Activated CD4-positive, CD25-positive, alpha-beta regulatory T cell treated with anti-CD3 and anti-CD28 coated beads, Interleukin-2, amount 50 U/mL, for 16 hours (primary cell): ENCODE measurements around the gene LEPR.
"Not testable (repeated sequence)": the region's sequence is repeated elsewhere in the genome, so short reads cannot be mapped to it uniquely, and the experiment has no call there.

Experiments
- DNase-seq: peaks from one replicate; pipeline ENCODE4 v3.0.0-alpha.2; 2020; ENCODE audit warnings: low read depth, low spot score

The LEPR gene

DNA sequence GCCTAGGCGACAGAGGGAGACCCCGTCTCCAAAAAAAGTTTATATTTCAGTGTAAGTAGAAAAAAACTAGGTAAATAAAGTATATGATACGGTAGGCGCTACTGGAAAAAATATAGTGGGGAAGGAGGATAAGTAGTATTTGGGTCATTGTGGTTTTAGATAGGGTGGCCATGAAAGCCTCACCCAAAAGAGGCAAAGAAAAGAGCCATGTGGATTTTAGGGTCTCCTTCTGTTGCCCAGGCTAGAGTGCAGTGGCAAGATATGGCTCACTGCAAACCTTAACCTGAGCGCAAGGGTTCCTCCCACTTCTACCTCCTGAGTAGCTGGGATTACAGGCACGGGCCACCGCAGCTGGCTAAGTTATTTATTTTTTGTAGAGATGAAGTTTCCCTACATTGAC, 17.1 kb downstream of the LEPR start:
- no peak for DNase-seq

DNA sequence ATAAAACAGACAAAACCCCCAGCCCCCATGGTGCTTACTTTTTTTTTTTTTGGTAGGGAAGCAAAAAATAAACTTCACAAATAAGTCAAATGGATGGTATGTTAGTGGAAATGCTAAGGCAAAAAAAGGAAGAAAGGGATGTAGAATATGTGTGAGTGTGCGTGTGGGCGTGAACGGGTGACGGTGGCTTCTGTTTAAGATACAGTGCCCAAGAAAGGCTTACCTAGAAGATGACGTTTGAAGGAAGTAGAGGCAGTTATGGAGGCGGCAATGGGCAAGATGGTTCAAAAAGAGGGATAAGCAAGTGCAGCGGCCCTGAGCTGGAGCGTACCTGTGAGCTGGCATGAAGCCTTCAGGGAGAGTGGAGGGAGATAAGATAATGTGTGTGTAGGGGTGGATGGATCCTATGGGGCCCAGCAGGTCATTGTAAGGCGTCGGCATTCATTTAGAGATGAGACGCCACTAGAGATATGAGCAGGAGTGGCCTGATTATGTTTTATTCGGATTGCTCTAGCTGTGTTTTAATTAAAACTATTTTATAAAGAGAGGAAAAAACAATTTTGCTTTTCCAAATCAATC, 19.9 kb downstream of the LEPR start:
- no peak for DNase-seq

DNA sequence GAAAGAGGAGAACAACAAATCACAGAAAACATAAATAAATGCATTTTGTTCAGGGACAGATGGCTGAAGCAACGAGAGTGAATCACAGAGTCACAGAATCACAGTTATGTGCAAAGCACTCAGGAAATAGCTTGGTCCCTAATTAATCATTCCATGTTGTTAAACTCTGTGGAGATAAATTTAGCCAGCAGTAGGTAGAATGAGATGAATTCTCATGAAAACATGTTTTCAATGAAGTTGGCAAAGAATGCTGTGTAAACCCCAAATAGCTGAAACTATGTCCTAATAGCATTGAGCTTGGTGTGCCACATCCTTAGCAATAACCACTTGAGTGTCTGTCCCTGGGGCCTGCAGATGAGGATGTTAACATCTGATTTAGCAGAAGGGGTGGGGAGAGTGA, 20.4 kb downstream of the LEPR start:
- no peak for DNase-seq

DNA sequence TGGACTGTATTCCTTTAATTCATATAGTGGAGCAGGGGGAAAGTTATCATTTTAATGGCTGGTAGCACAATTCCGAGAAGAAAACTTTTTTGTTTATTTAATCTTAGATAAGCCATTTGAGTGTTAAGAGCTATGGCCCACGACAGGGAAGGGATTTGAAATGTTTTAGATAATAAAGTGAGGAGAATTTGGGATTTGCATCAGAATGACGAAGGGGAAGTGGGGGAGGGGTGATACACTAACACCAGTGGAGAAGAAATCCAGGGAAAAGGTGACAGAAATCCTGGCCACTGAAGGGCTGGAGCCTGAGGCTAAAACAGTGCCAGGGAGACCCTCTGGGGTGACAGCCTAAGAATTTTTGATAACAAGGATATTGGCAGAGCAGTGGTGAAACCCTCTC, 21.0 kb downstream of the LEPR start:
- no peak for DNase-seq

DNA sequence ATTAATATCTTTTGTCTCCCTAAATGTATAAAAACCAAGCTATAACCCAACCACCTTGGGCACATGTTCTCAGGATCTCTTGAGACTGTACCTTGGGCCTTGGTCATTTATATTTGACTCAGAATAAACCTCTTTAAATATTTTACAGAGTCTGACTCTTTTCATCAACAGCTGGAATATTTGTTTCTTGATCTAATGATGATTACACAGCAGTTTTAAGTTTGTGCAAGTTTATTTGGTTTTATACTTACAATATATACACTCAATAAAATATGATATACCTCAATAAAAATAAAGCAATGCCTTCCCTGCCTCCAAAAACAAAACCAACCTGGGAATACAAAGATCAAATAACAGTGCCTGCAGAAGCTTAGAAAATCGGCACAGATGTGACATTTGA, 22.0 kb downstream of the LEPR start:
- no peak for DNase-seq

DNA sequence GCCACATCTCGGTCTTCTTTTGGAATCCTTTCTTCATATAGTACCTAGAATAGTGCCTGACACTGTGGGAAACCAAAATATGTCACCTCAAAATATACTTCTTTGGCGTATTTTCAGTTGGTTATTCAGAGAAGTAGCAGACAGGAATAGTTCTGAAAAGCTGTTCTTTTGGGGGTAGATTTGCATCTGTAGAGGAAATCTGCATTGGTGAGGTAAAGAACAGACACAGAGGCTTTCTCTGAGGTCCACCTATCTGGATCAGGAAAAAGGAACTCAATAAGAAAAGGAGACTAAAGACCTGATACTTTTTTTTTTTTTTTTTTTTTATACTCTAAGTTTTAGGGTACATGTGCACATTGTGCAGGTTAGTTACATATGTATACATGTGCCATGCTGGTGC, 23.2 kb downstream of the LEPR start:
- no peak for DNase-seq

DNA sequence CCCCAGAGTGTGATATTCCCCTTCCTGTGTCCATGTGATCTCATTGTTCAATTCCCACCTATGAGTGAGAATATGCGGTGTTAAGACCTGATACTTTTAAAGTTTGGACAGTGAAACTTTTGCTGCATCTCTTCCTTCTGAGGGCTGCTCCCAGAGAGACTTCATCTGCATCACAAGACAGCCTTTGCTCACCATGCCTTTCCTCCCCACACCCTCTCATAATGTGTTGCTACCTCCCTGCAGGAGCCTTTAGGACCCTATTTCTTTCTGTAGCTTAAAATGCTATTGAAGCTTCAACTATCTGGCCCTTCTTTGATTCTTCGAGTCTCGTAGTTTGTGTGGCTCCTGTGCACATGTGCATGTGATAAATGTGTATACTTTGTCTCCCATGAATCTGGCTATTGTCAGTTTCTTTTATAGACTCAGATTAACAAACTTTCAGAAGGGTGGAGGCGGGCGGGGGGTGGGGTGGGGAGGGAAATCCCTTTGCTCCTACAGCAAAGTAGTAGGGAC, 23.7 kb downstream of the LEPR start:
- no peak for DNase-seq

DNA sequence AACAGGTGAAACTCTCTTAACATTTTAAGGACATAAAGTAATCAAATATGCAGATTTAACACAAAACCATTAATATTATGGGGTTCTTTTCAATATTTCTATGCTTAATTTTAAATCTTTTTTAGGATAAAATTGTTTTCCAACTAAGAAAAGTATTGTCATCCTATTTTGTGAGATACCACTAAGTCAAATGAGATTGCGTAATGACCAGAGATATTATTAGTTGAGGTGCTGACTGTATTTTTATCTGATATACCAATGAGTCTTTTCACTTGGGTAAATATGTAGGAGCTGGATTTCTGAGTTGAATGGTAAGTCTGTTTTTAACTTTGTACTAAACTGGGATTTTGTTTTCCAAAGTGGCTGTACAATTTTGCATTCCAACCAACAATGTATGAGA, 25.4 kb downstream of the LEPR start:
- DNase-seq: no peak

DNA sequence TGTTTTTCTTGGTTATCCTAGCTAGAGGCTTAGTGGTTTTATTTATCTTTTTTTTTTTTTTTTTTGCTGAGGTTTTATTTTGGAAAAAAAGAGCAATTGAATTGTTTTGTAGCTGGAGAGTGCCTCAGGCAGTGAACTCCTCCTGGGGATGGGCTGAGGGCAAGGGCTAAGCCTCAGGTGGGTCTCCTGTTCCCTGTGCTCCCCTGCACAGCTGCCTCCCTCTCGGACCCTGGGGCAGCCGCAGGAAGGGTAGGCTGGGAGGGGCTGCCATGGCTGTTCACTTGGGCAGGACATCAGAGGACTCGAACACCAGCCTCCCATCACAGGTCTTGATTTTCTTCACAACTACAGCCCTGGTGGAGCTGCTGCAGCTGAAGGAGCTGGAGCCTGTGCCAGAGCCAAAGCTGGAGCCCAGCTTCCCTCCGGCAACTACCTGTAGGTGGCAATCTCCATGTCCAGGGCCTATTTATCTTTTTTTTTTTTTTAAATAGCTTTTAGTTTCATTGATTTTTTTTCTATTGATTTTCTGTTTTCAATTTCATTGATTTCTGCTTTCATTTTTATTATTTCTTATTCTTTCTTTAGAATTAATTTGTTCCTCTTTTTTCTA, 28.9 kb downstream of the LEPR start:
- DNase-seq: no peak

DNA sequence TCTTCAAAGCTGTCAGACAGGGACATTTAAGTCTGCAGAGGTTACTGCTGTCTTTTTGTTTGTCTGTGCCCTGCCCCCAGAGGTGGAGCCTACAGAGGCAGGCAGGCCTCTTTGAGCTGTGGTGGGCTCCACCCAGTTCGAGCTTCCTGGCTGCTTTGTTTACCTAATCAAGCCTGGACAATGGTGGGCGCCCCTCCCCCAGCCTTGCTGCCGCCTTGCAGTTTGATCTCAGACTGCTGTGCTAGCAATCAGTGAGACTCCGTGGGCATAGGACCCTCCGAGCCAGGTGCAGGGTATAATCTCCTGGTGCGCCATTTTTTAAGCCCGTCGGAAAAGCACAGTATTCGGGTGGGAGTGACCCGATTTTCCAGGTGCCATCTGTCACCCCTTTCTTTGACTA, 35.2 kb downstream of the LEPR start:
- not testable (repeated sequence) for DNase-seq

DNA sequence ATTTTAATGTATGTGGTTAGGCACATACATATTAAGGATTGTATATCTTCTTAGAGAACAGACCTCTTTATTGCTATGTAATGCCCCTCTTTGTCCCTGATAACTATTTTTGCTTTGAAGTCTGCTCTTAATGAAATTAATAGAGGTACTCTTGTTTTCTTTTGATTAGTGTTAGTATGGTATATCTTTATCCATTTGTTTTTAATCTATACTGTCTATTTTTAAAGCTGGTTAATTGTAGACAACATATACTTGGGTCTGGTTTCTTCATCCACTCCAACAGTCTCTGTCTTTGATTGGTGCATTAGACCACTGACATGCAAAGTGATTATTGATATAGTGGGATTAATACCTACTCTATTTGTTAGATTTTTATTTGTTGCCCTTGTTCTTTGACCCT, 36.0 kb downstream of the LEPR start:
- DNase-seq: no peak

DNA sequence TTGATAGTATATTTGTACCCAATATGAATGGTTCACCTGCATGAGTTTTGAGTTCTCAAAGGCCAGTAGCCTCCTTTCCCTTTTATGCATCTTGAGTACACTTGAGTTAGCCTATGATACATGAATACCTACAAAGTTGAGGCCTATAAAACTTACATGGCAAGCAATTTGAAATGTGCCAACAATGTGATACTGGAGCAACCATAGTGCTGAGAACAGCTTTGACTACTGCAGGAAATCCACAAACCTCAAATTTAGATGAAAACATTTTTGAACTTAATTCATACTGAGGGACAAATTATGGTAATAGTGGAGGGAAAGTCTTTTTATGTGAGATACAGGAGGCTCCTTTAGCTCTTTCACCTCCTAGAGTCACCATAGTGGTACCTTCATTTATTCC, 37.4 kb downstream of the LEPR start:
- DNase-seq: no peak

DNA sequence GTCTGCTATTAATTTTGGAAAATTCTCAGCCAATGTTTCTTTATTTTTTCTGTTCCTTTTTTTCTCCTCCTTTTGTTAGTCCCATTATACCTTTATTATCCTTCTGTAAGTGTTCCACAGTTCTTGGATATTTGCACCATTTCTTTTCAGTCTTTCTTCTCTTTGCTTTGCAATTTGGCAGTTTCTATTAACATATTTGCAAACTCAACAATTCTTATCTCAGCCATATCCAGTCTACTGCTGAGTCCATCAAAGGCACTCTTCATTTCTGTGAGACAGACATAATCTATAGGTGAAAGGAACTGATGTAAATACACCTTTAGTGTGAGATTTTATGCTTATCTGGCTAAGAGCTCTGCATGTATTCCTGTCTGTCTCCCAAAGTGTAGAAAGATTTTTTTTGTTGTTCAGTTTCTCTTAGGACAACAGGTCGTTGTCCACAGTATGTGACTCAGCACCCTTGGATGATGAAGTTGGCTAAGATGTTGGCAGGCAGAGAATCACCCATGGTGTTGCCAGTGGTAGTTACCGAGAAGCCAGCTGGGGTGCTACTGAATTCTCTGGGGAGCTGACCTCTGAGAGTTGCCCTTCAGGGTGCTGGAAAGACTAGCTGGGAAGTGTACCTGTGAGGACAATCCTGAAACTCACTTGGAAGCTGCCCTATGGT, 38.4 kb downstream of the LEPR start:
- DNase-seq: no peak

DNA sequence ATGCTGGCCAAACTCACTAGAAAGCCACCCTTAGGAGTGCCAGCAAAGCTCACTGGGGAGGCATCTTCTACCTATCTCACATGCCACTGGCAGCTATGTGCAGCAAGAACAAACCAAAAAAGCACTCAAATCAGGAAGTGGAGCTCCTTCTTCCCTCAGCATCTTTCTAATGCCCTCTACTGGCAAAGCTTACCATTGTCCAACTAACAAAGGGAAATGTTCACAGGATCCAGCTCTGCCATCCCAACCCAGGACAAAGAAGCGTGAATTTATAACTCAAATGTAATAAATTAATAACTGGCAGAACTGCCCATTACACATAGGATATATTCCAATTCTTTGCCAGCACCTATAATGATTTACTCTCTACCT, 38.9 kb downstream of the LEPR start:
- DNase-seq: no peak

DNA sequence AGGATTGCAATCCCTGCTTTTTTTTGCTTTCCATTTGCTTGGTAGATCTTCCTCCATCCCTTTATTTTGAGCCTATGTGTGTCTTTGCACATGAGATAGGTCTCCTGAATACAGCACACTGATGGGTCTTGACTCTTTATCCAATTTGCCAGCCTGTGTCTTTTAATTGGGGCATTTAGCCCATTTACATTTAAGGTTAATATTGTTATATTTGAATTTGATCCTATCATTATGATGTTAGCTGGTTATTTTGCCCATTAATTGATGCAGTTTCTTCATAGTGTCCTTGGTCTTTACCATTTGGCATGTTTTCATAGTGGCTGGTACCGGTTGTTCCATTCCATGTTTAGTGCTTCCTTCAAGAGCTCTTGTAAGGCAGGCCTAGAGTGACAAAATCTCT, 45.4 kb downstream of the LEPR start:
- not testable (repeated sequence) for DNase-seq

DNA sequence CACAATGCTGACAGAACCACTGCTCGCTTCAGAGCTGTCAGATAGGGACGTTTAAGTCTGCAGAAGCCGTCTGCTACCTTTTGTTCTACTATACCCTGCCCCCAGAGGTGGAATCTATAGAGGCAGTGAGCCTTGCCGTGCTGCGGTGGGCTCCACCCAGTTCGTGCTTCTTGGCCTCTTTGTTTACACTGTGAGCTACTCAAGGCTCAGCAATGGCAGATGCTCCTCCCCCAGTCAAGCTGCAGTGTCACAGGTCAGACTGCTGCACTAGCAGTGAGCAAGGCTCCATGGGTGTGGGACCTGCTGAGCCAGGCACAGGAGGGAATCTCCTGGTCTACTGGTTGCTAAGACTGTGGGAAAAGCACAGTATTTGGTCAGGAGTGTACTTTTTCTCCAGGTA, 47.1 kb downstream of the LEPR start:
- no peak for DNase-seq

DNA sequence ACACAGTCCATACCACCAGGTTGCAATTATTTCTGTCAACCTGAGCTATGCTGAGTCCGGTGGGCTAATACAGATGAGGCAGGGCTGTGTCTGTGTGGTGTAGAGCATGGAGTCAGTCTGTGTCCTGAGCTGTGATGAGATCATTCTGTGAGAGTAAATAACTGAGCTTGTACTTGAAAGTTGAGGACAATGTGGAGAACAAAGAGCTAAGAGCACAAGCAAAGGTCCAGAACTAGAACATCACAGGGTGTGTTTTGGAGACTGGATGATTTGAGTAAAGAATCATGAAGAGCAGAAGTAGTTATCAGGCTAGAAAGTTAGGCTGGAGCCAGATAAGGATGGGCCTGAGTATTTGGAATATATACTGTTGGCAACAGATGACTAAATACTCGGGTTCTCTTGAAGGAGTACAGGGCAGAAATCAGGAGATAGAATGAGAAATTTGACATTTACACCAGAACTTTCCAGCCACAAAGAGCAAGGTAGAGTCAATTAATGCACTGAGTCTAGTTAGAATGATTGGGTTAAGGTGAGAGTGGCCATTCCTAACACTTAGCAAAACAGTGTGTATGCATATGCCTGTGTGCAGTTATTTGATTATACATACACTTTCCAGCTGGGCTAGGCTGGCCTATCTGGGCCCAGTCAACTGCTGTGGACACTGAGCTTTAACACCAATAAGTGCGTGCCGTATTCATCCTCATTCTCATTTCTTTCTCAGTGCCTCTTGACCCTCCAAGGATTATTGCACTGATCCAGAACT, 48.8 kb downstream of the LEPR start:
- DNase-seq: no peak

DNA sequence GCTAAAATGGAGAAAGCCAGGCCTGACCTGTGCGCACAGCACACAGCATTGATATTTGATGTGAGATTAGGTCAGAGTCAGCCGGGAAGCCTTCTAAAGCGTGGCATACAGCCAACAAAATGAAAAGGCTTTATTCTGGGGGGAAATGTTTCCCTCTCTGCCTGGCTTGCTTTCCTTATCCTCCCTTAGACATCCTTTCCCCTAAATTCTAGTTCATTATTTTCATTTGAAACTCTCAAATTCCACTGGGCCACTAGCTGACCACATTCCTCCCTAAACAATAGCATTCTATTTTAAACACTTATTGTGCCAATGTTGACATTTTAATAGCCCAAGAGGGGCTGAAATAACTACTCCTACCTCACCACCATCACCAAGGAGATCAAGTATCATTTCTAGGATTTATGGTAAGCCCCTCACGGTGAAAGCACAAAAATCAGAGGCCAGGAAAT, 49.4 kb downstream of the LEPR start:
- DNase-seq: no peak
